ACHN (cell line): ENCODE results near the gene PDLIM4.

Source experiments
- DNase-seq: peaks from one replicate; pipeline ENCODE4 v3.0.0-alpha.2; 2015
- in situ Hi-C: cut with HindIII; loops from 2 replicates; pipeline ENCODE4 v1.10.0; 2017; ENCODE audit warnings: low sequenced_read_pairs, low pct_ligation_motif_present, low pct_unique_long_range_greater_than_20kb

PDLIM4 gene

GRCh38 chr5:132273631-132274030 lies 16.1 kb downstream of the PDLIM4 start:
- DNase-seq, result no peak
- in situ Hi-C loops, result no loop called here

GRCh38 chr5:132274050-132274792 lies 16.7 kb downstream of the PDLIM4 start:
- in situ Hi-C loops, result no loop called here
- DNase-seq, result no peak

GRCh38 chr5:132275367-132276220 lies 18.1 kb downstream of the PDLIM4 start:
- in situ Hi-C loops, result no loop called here
- DNase-seq, result no peak

GRCh38 chr5:132277256-132277655 lies 19.8 kb downstream of the PDLIM4 start:
- in situ Hi-C loops, result no loop called here
- no peak for DNase-seq

GRCh38 chr5:132277971-132278853 lies 20.7 kb downstream of the PDLIM4 start:
- in situ Hi-C loops, result no loop called here
- no peak for DNase-seq

GRCh38 chr5:132279801-132280200 lies 22.3 kb downstream of the PDLIM4 start:
- no peak for DNase-seq
- in situ Hi-C loops, result no loop called here

- DNase-seq, result no peak
- in situ Hi-C loops, result no loop called here
These were observed 23.1 kb downstream of the PDLIM4 start for GRCh38 chr5:132280371-132281240.

- no peak for DNase-seq
- in situ Hi-C loops, result no loop called here
These were observed 24.5 kb downstream of the PDLIM4 start for GRCh38 chr5:132281856-132282614.

GRCh38 chr5:132283423-132284043 lies 26.0 kb downstream of the PDLIM4 start:
- no peak for DNase-seq
- in situ Hi-C loops, result no loop called here

- in situ Hi-C loops, result no loop called here
- no peak for DNase-seq
These were observed 31.6 kb downstream of the PDLIM4 start for GRCh38 chr5:132289097-132289496.

- in situ Hi-C loops, result no loop called here
- no peak for DNase-seq
These were observed 33.5 kb downstream of the PDLIM4 start for GRCh38 chr5:132291026-132291425.

GRCh38 chr5:132293066-132293991 lies 35.8 kb downstream of the PDLIM4 start:
- DNase-seq, result peak; percentile 78
- in situ Hi-C loops, result no loop called here

- DNase-seq, result peak; percentile 90
- in situ Hi-C loops, result no loop called here
These were observed 36.7 kb downstream of the PDLIM4 start, which contains the start of gene SLC22A4 for GRCh38 chr5:132293992-132294727. Gene SLC22A4, plus strand, starts transcription at chr5:132294394. Its CDS starts 223 bp downstream, at chr5:132294617.

GRCh38 chr5:132294728-132295504 lies 37.4 kb downstream of the PDLIM4 start:
- in situ Hi-C loops, result no loop called here
- DNase-seq, result peak; percentile 76
